H1 (cell line): ENCODE measurements around the gene CDKN1B.

Source experiments
- EP300 ChIP-seq, 2 experiments: IDR thresholded peaks; 1 replicate in 1 of 2; 2 replicates in 1 of 2; pipeline ENCODE4 v1.6.1; 2011 to 2012; ENCODE audit warnings: low read depth in 2 of 2, low read length in 2 of 2, mild to moderate bottlenecking in 2 of 2, borderline replicate concordance in 1 of 2, inconsistent platforms in 1 of 2, moderate library complexity in 1 of 2
- TEAD4 ChIP-seq: IDR thresholded peaks from 2 replicates; pipeline ENCODE4 v1.6.1; 2012; ENCODE audit warnings: low read depth, low read length, inconsistent platforms, mixed read lengths
- TF ChIP-seq, protein P1 (sequence below), 3 experiments: IDR thresholded peaks; 1 replicate in 2 of 3; 2 replicates in 1 of 3; pipeline versions ENCODE4 v1.5.1 to v1.6.1; 2011; ENCODE audit warnings: low read length in 3 of 3, mild to moderate bottlenecking in 3 of 3, inconsistent platforms in 2 of 3, low read depth in 1 of 3, moderate library complexity in 1 of 3; ENCODE audit not compliant: insufficient read depth in 1 of 3; ENCODE audit errors: control extremely low read depth in 1 of 3

- no peak for TF ChIP-seq EP300 (IDR thresholded peaks at IDR 0.05; ENCODE audit: borderline replicate concordance in 1 of 2, low read depth in 2 of 2, low read length in 2 of 2)
- no peak for TF ChIP-seq TEAD4
- TF ChIP-seq, protein P1, sequence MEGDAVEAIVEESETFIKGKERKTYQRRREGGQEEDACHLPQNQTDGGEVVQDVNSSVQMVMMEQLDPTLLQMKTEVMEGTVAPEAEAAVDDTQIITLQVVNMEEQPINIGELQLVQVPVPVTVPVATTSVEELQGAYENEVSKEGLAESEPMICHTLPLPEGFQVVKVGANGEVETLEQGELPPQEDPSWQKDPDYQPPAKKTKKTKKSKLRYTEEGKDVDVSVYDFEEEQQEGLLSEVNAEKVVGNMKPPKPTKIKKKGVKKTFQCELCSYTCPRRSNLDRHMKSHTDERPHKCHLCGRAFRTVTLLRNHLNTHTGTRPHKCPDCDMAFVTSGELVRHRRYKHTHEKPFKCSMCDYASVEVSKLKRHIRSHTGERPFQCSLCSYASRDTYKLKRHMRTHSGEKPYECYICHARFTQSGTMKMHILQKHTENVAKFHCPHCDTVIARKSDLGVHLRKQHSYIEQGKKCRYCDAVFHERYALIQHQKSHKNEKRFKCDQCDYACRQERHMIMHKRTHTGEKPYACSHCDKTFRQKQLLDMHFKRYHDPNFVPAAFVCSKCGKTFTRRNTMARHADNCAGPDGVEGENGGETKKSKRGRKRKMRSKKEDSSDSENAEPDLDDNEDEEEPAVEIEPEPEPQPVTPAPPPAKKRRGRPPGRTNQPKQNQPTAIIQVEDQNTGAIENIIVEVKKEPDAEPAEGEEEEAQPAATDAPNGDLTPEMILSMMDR (IDR thresholded peaks at IDR 0.05; ENCODE audit: control extremely low read depth in 1 of 3, insufficient read depth in 1 of 3, low read depth in 1 of 3, low read length in 3 of 3) = no peak
Measured at GRCh38 chr12:12733118-12733517, 15.9 kb downstream of the CDKN1B start.
